ENCODE measurements around the gene CHRM1.
A peak's percentile ranks its signal among the peaks of the same experiment; 100 is the strongest.

CHRM1 gene

GRCh38 chr11:62902932-62903331, 18.2 kb downstream of the CHRM1 start:
- DNase-seq, result no peak

- no peak for DNase-seq
These were observed 23.1 kb downstream of the CHRM1 start for GRCh38 chr11:62898027-62898426.

- DNase-seq, result no peak
These were observed 23.9 kb downstream of the CHRM1 start for GRCh38 chr11:62897311-62897710.

GRCh38 chr11:62896049-62896448, 25.1 kb downstream of the CHRM1 start:
- DNase-seq, result no peak

GRCh38 chr11:62895501-62895900, 25.7 kb downstream of the CHRM1 start:
- DNase-seq, result no peak

GRCh38 chr11:62892077-62892922, 28.9 kb downstream of the CHRM1 start:
- DNase-seq, result no peak

GRCh38 chr11:62889484-62890437, 31.4 kb downstream of the CHRM1 start:
- peak; percentile 42 for DNase-seq

- no peak for DNase-seq
These were observed 32.1 kb downstream of the CHRM1 start for GRCh38 chr11:62889126-62889483.

GRCh38 chr11:62888406-62888805, 32.8 kb downstream of the CHRM1 start:
- DNase-seq, result no peak

GRCh38 chr11:62885137-62885750, 35.9 kb downstream of the CHRM1 start:
- DNase-seq, result no peak

GRCh38 chr11:62883673-62884072, 37.5 kb downstream of the CHRM1 start:
- no peak for DNase-seq

GRCh38 chr11:62882788-62883501, 38.2 kb downstream of the CHRM1 start:
- DNase-seq, result no peak

- DNase-seq, result no peak
These were observed 38.8 kb downstream of the CHRM1 start for GRCh38 chr11:62882431-62882749.

GRCh38 chr11:62881579-62882430, 39.4 kb downstream of the CHRM1 start:
- peak; percentile 99 for DNase-seq

GRCh38 chr11:62880803-62881578, 40.2 kb downstream of the CHRM1 start, which contains the start of gene SLC3A2:
TSS of gene SLC3A2 (plus strand) at chr11:62880896. CDS start at chr11:62881024, 128 bp downstream.
- peak; percentile 88 for DNase-seq

- DNase-seq, result peak; percentile 71
These were observed 40.8 kb downstream of the CHRM1 start for GRCh38 chr11:62880231-62880802.

GRCh38 chr11:62879235-62879978, 41.8 kb downstream of the CHRM1 start:
- DNase-seq, result no peak

GRCh38 chr11:62876712-62877111, 44.5 kb downstream of the CHRM1 start:
- no peak for DNase-seq

GRCh38 chr11:62875698-62876478, 45.3 kb downstream of the CHRM1 start:
- no peak for DNase-seq

Measured in fibroblast of skin of right biceps (primary cell).